H1 (cell line): Measurements from ENCODE around the gene RAB22A. TPM values are rescaled to one million over a fixed set of nuclear protein-coding genes. Genes with fewer than 3 reads are reported as not detected.

Experiments used
- CTCF ChIA-PET: fragments of 300-600 bp; sonication (Branson Sonifier 250); formaldehyde crosslinking; loops from one replicate; lab custom pipeline; 2021; ENCODE audit not compliant: partially characterized antibody; lab: Charles Lee
- POLR2A ChIA-PET: fragments of 300-600 bp; sonication (Branson Sonifier 250); formaldehyde crosslinking; loops from one replicate; lab custom pipeline; 2021; ENCODE audit warnings: inconsistent platforms; ENCODE audit not compliant: partially characterized antibody; lab: Charles Lee
- DNase-seq, 2 experiments: peaks; one replicate each; pipeline versions ENCODE4 v3.0.0 to v3.0.0-alpha.2; 2010 to 2022; ENCODE audit warnings: low spot score in 2 of 2, low read depth in 1 of 2, mixed read lengths in 1 of 2
- FAIRE-seq: peaks from 2 replicates; lab custom pipeline; 2011; peaks lifted over from hg19 to GRCh38; lab: Jason Lieb, UNC
- H2AFZ ChIP-seq: 2 replicates; pipeline ENCODE4 v1.8.1; 2012; ENCODE audit warnings: low read length, inconsistent platforms
- H2AK5ac ChIP-seq: 2 replicates; pipeline ENCODE4 v1.6.1; 2013; ENCODE audit warnings: low read depth, low read length
- H2BK120ac ChIP-seq: replicated peaks from 2 replicates; pipeline ENCODE3; 2013; ENCODE audit warnings: low read depth, low read length, inconsistent platforms
- H2BK12ac ChIP-seq: 2 replicates; pipeline ENCODE4 v1.6.1; 2013; ENCODE audit warnings: low read depth, low read length
- H2BK15ac ChIP-seq: 2 replicates; pipeline ENCODE4 v1.6.1; 2013; ENCODE audit warnings: low read length
- H2BK20ac ChIP-seq: 2 replicates; pipeline ENCODE4 v1.6.1; 2013; ENCODE audit warnings: low read length
- H2BK5ac ChIP-seq: 2 replicates; pipeline ENCODE4 v1.6.1; 2013; ENCODE audit warnings: low read depth, low read length
- H3K14ac ChIP-seq: 2 replicates; pipeline ENCODE4 v1.6.1; 2013; ENCODE audit warnings: inconsistent platforms; ENCODE audit not compliant: insufficient read length
- H3K18ac ChIP-seq: 2 replicates; pipeline ENCODE4 v1.6.1; 2013; ENCODE audit warnings: low read length; ENCODE audit errors: extremely low read depth
- H3K23ac ChIP-seq: 2 replicates; pipeline ENCODE4 v1.6.1; 2013; ENCODE audit warnings: inconsistent platforms; ENCODE audit not compliant: insufficient read length
- H3K23me2 ChIP-seq: 2 replicates; pipeline ENCODE4 v1.6.1; 2013; ENCODE audit warnings: low read depth, low read length
- H3K27ac ChIP-seq: 2 replicates; pipeline ENCODE4 v1.6.1; 2011; ENCODE audit warnings: low read depth, low read length, inconsistent platforms
- H3K27me3 ChIP-seq, 4 experiments: replicated peaks in 1 of 4; 1 replicate in 1 of 4; 2 replicates in 3 of 4; pipeline versions ENCODE4 v1.6.1 to v1.8.1; 2011 to 2013; ENCODE audit warnings: low read length in 3 of 4, mild to moderate bottlenecking in 3 of 4, inconsistent platforms in 2 of 4, mixed read lengths in 2 of 4, moderate library complexity in 1 of 4; ENCODE audit not compliant: control insufficient read depth in 3 of 4, insufficient read depth in 3 of 4; ENCODE audit errors: extremely low read depth in 1 of 4
- H3K36me3 ChIP-seq, 4 experiments: 2 replicates each; pipeline versions ENCODE4 v1.6.1 to v1.8.1; 2011 to 2013; ENCODE audit warnings: mild to moderate bottlenecking in 4 of 4, low read length in 3 of 4, moderate library complexity in 2 of 4, control low read depth in 1 of 4, inconsistent platforms in 1 of 4; ENCODE audit not compliant: insufficient read depth in 4 of 4, control insufficient read depth in 2 of 4
- H3K4ac ChIP-seq: replicated peaks from 2 replicates; pipeline ENCODE3; 2013; ENCODE audit warnings: low read length, low read depth, mixed read lengths, inconsistent platforms; ENCODE audit not compliant: insufficient read length
- H3K4me1 ChIP-seq, 4 experiments: replicated peaks in 1 of 4; 1 replicate in 1 of 4; 2 replicates in 3 of 4; pipeline versions ENCODE4 v1.6.1 to v1.8.1; 2011 to 2013; ENCODE audit warnings: low read length in 3 of 4, inconsistent platforms in 2 of 4, mixed read lengths in 1 of 4; ENCODE audit not compliant: insufficient read depth in 4 of 4, control insufficient read depth in 3 of 4
- H3K4me2 ChIP-seq, 2 experiments: 2 replicates each; pipeline versions ENCODE4 v1.6.1 to v1.8.1; 2011 to 2013; ENCODE audit warnings: low read depth in 2 of 2, low read length in 2 of 2, control low read depth in 1 of 2, inconsistent platforms in 1 of 2, mild to moderate bottlenecking in 1 of 2; ENCODE audit not compliant: insufficient read depth in 1 of 2
- H3K4me3 ChIP-seq, 4 experiments: fragments of 200-600, 300-600 bp in 1 of 4; sonication (generic), shearing (Covaris generic), sonication (Bioruptor Twin) in 1 of 4; 2 replicates each; pipeline versions ENCODE4 v1.5.1 to v1.8.1; 2011 to 2016; ENCODE audit warnings: low read length in 4 of 4, low read depth in 3 of 4, control low read depth in 2 of 4, inconsistent platforms in 2 of 4, mild to moderate bottlenecking in 2 of 4, mixed read lengths in 1 of 4, moderate library complexity in 1 of 4; ENCODE audit not compliant: insufficient read depth in 2 of 4; ENCODE audit errors: extremely low read depth in 1 of 4
- H3K56ac ChIP-seq: replicated peaks from 2 replicates; pipeline ENCODE3; 2013; ENCODE audit warnings: low read depth, mild to moderate bottlenecking, mixed read lengths, low read length, inconsistent platforms; ENCODE audit not compliant: insufficient read length
- H3K79me1 ChIP-seq: 2 replicates; pipeline ENCODE4 v1.6.1; 2013; ENCODE audit warnings: low read depth, low read length, control low read depth
- H3K79me2 ChIP-seq, 2 experiments: 2 replicates each; pipeline versions ENCODE4 v1.6.1 to v1.8.1; 2012 to 2013; ENCODE audit warnings: low read length in 2 of 2, mild to moderate bottlenecking in 2 of 2, inconsistent platforms in 1 of 2; ENCODE audit not compliant: insufficient read depth in 2 of 2, control insufficient read depth in 1 of 2
- H3K9ac ChIP-seq, 4 experiments: replicated peaks in 1 of 4; 1 replicate in 1 of 4; 2 replicates in 3 of 4; pipeline versions ENCODE4 v1.6.1 to v1.8.1; 2011 to 2013; ENCODE audit warnings: low read depth in 3 of 4, low read length in 3 of 4, control low read depth in 2 of 4, mild to moderate bottlenecking in 2 of 4, moderate library complexity in 2 of 4, inconsistent platforms in 1 of 4; ENCODE audit errors: extremely low read depth in 1 of 4
- H3K9me3 ChIP-seq, 2 experiments: 2 replicates each; pipeline versions ENCODE4 v1.6.1 to v1.8.1; 2012 to 2013; ENCODE audit warnings: mild to moderate bottlenecking in 2 of 2, moderate library complexity in 2 of 2, control low read depth in 1 of 2, inconsistent platforms in 1 of 2, low read depth in 1 of 2, low read length in 1 of 2, mixed read lengths in 1 of 2; ENCODE audit not compliant: insufficient read depth in 2 of 2
- H4K20me1 ChIP-seq, 2 experiments: replicated peaks in 1 of 2; 2 replicates each; pipeline versions ENCODE3 to v1.8.1; 2011 to 2013; ENCODE audit warnings: inconsistent platforms in 2 of 2, low read length in 2 of 2, mild to moderate bottlenecking in 1 of 2; ENCODE audit not compliant: insufficient read depth in 2 of 2, control insufficient read depth in 1 of 2
- H4K5ac ChIP-seq: 2 replicates; pipeline ENCODE4 v1.6.1; 2013; ENCODE audit warnings: low read length, low read depth, mixed read lengths, inconsistent platforms; ENCODE audit not compliant: insufficient read length
- H4K8ac ChIP-seq: 2 replicates; pipeline ENCODE4 v1.8.0; 2013; ENCODE audit warnings: mild to moderate bottlenecking, moderate library complexity, low read length, inconsistent platforms; ENCODE audit not compliant: insufficient read depth; ENCODE audit errors: extremely low read depth
- H4K91ac ChIP-seq: replicated peaks from 2 replicates; pipeline ENCODE3; 2013; ENCODE audit warnings: low read length, mixed read lengths, inconsistent platforms; ENCODE audit not compliant: insufficient read length
- CHD2 ChIP-seq: IDR thresholded peaks from 2 replicates; pipeline ENCODE4 v1.6.1; 2012; ENCODE audit warnings: low read length, improper control_type of control experiment
- EP300 ChIP-seq, 2 experiments: IDR thresholded peaks; 1 replicate in 1 of 2; 2 replicates in 1 of 2; pipeline ENCODE4 v1.6.1; 2011 to 2012; ENCODE audit warnings: low read depth in 2 of 2, low read length in 2 of 2, mild to moderate bottlenecking in 2 of 2, borderline replicate concordance in 1 of 2, inconsistent platforms in 1 of 2, moderate library complexity in 1 of 2
- KDM1A ChIP-seq: fragments of 200-600, 300-600 bp; sonication (generic); IDR thresholded peaks from 2 replicates; pipeline ENCODE4 v1.7.1; 2016; ENCODE audit warnings: mild to moderate bottlenecking, low read length, borderline replicate concordance
- KDM4A ChIP-seq: IDR thresholded peaks from one replicate; pipeline ENCODE4 v1.7.1; 2012; ENCODE audit warnings: low read depth, mild to moderate bottlenecking, moderate library complexity, low read length, inconsistent platforms; ENCODE audit not compliant: severe bottlenecking
- NRF1 ChIP-seq: IDR thresholded peaks from 2 replicates; pipeline ENCODE4 v1.6.1; 2011; ENCODE audit warnings: mild to moderate bottlenecking, low read depth, low read length, improper control_type of control experiment
- PHF8 ChIP-seq: fragments of 200-600 bp; sonication (generic); conservative IDR thresholded peaks from 2 replicates; pipeline ENCODE4 v1.7.1; 2012; ENCODE audit warnings: low read depth, mild to moderate bottlenecking, inconsistent platforms, low read length, moderate library complexity
- POU5F1 ChIP-seq: IDR thresholded peaks from 2 replicates; pipeline ENCODE4 v1.6.1; 2011; ENCODE audit warnings: low read depth, mild to moderate bottlenecking, low read length, moderate library complexity
- SIRT6 ChIP-seq: IDR thresholded peaks from one replicate; pipeline ENCODE4 v1.7.1; 2012; ENCODE audit warnings: low read length, inconsistent platforms
- SP4 ChIP-seq: IDR thresholded peaks from 2 replicates; pipeline ENCODE4 v1.6.1; 2012; ENCODE audit warnings: low read length, inconsistent platforms
- TAF7 ChIP-seq: optimal IDR thresholded peaks from 2 replicates; pipeline ENCODE3; 2011; ENCODE audit warnings: low read depth, mild to moderate bottlenecking, inconsistent platforms, low read length, moderate library complexity, borderline replicate concordance
- YY1 ChIP-seq: IDR thresholded peaks from 2 replicates; pipeline ENCODE4 v1.6.1; 2011; ENCODE audit warnings: low read depth, mild to moderate bottlenecking, low read length
- ZNF274 ChIP-seq: IDR thresholded peaks from 2 replicates; pipeline ENCODE4 v1.7.0; 2012; ENCODE audit warnings: low read length, borderline replicate concordance; ENCODE audit errors: extremely low read depth
- whole genome bisulfite sequencing, 2 experiments: shearing (Covaris generic) in 1 of 2; methylation state at CpG; one replicate each; pipeline versions ENCODE4 v1.1.6 to v1.1.7; 2013 to 2015; ENCODE audit warnings: low lambda C conversion rate in 2 of 2, mixed read lengths in 2 of 2, inconsistent platforms in 1 of 2, low coverage in 1 of 2, missing lambda C conversion rate in 1 of 2; ENCODE audit not compliant: insufficient replicate concordance in 2 of 2, insufficient coverage in 1 of 2, insufficient read length in 1 of 2; ENCODE audit errors: extremely low coverage in 1 of 2, missing lambda C conversion rate in 1 of 2; 5-methylcytosine and 5-hydroxymethylcytosine counted together
- polyA plus RNA-seq, 7 experiments: library from polyadenylated mRNA; depleted of rRNA in 3 of 7; stranded (reverse) in 5 of 7; unstranded in 2 of 7; fragments of >200 nt in 5 of 7; fragments of 200-250 nt in 2 of 7; gene quantifications; 1 replicate in 5 of 7; 2 replicates in 1 of 7; 4 replicates in 1 of 7; pipeline versions ENCODE4 v1.2.1 to v1.2.3, GENCODE V29; 2011 to 2013; ENCODE audit warnings: missing spikeins in 2 of 7, mixed read lengths in 2 of 7
- total RNA-seq: library from RNA; stranded (reverse); fragmentation: NEBNext Ultra II Directional; extraction: Animal tissue kit (Norgen Biotek cat#: 25700); gene quantifications from 2 replicates; pipeline ENCODE4 v1.2.1, GENCODE V29; 2021
- TF ChIP-seq, protein P1 (sequence below): IDR thresholded peaks from 2 replicates; pipeline ENCODE4 v1.6.1; 2012; ENCODE audit warnings: inconsistent platforms
- TF ChIP-seq, protein P2 (sequence below): IDR thresholded peaks from 2 replicates; pipeline ENCODE4 v1.6.1; 2011; ENCODE audit warnings: low read length, improper control_type of control experiment

RAB22A gene
- total and polyA plus RNA-seq, 2 of the 8 experiments (the other 6 are each of a cell fraction or from before 2014, with no cell fraction given), result 3.1 to 6.6 TPM

DNA sequence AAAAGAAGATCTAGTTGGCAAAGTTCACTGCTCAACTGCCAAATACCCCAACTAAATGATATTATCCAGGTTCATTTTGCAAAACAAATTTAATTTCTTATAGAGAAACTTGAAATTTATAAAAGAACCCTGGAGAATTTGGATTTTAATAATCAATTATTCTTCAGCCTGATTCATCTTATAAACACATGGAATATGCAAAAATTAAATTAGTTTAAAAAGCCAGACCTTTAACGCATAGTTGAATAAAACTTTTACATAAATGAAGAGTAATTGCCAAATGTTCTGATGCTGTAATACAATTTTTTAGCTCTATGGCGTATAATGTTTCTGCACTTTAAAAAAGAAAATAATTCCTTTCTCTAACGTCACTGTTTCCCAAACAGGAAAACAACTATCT lies 47.9 kb upstream of the RAB22A start:
- ChIA-PET CTCF (no interaction called here), POLR2A (no interaction called here)
- TF ChIP-seq PHF8, result no peak
- TF ChIP-seq KDM4A, result no peak
- no peak for TF ChIP-seq TAF7
- no peak for TF ChIP-seq ZNF274
- no peak for TF ChIP-seq SP4
- TF ChIP-seq POU5F1, result no peak
- no peak for TF ChIP-seq KDM1A
- TF ChIP-seq, protein P1, sequence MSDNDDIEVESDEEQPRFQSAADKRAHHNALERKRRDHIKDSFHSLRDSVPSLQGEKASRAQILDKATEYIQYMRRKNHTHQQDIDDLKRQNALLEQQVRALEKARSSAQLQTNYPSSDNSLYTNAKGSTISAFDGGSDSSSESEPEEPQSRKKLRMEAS, result no peak
- TF ChIP-seq, protein P2, sequence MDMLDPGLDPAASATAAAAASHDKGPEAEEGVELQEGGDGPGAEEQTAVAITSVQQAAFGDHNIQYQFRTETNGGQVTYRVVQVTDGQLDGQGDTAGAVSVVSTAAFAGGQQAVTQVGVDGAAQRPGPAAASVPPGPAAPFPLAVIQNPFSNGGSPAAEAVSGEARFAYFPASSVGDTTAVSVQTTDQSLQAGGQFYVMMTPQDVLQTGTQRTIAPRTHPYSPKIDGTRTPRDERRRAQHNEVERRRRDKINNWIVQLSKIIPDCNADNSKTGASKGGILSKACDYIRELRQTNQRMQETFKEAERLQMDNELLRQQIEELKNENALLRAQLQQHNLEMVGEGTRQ, result no peak
- no peak for TF ChIP-seq YY1
- no peak for TF ChIP-seq NRF1
- no peak for TF ChIP-seq CHD2
- no peak for TF ChIP-seq SIRT6
- TF ChIP-seq EP300 (IDR thresholded peaks at IDR 0.05; ENCODE audit: borderline replicate concordance in 1 of 2, low read depth in 2 of 2, low read length in 2 of 2), result no peak

More for the DNA sequence above, 47.9 kb upstream of the RAB22A start:
- Histone ChIP-seq H3K79me1 (no peaks in the 10 kb centered on the region; the same call in 1 of the 2 replicates), H3K79me2 (no peaks in the 10 kb centered on the region), H2BK12ac (no peak overlapping the region), H3K9ac (no peak overlapping the region), H3K18ac (no peak overlapping the region), H3K56ac (no peak overlapping the region), H4K8ac (no peak overlapping the region), H4K20me1 (peaks cover 0 to 4% of the 10 kb centered on the region in 2 experiments), H3K4me1 (peaks cover 1 to 10% (median 2%) of the 10 kb centered on the region in 4 experiments; a peak in 5 of 7 replicates), H3K4ac (no peak overlapping the region), H3K4me3 (no peak overlapping the region), H2BK5ac (no peak overlapping the region), H3K9me3 (no peaks in the 10 kb centered on the region), H3K27me3 (no peaks in the 10 kb centered on the region), H3K14ac (no peak overlapping the region), H3K36me3 (peaks cover 0 to 6% (median 2%) of the 10 kb centered on the region in 4 experiments; a peak in 4 of 8 replicates), H4K91ac (no peak overlapping the region), H2AK5ac (no peak overlapping the region), H3K23me2 (no peaks in the 10 kb centered on the region), H3K27ac (no peak overlapping the region), H3K23ac (no peak overlapping the region), H2BK15ac (no peak overlapping the region), H2AFZ (no peak overlapping the region), H2BK20ac (no peak overlapping the region), H3K4me2 (no peak overlapping the region), H4K5ac (no peak overlapping the region), H2BK120ac (no peak overlapping the region)
- no peak for DNase-seq
- no peak for FAIRE-seq
- WGBS, 2 experiments, result 94% methylated on average over 3 of the region's 3 CpGs; no CpG with 5 or more reads in 1 of the 2 experiments
